CMK (cell line): Measurements from ENCODE around the gene CD96.

Experiments used
- DNase-seq: peaks from one replicate; pipeline ENCODE4 v3.0.0-alpha.2; 2010; ENCODE audit warnings: low read depth

The CD96 gene

DNA sequence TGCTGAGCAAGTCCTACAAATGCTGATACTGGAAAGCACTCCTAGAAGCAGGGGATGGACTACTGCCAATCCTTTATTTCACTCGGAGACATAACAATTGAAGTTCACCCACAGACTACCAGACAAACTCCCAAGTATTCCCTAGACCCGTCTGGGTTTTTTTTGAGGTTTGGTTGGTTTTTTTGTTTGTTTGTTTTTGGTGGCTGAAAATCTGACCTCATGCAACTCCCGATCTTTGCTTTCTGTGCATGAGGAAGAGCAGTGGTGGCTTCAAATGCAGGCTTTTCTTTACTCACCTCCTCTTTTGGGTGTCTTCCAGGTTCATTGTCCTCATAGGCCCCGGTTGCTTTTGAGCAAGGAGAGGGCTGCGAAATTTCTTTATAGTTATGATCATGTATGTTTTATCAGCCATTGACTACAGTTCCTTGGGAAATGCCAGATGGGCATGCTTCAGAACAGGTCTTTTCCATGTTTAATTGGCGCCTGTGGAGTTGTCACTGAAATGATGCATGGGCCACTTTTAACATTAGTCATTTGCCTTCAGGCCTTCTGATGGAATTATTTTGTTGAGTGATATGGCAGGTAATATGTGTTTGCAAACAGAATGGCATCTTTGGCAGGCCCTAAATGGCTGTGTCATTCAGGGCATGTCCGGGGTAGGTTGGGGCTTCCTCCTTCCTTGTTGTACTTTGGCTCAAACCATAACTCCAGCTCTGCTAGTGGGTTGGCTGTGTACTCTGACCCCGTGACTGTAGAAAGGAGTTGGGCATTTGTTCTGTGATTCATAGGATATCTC lies 134.4 kb downstream of the CD96 start:
- no peak for DNase-seq

DNA sequence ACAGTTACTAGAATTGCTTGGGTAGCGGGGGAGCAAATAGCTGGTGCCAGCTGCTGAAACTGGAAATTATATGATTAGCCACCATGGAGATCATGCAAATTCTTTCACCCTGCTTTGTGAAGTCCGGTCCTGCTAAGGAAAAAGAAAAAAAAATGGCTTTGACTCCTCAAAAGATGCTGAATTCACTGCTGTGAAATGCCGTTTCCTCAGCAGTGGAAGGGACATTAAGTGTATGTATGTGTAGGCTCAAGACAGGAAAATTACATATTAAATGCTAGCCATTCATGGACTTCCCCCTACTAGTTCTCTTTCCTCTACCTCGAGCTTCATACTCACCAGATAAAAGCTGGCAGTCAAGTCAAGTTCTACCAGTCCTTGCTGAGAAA lies 135.0 kb downstream of the CD96 start:
- DNase-seq: no peak

DNA sequence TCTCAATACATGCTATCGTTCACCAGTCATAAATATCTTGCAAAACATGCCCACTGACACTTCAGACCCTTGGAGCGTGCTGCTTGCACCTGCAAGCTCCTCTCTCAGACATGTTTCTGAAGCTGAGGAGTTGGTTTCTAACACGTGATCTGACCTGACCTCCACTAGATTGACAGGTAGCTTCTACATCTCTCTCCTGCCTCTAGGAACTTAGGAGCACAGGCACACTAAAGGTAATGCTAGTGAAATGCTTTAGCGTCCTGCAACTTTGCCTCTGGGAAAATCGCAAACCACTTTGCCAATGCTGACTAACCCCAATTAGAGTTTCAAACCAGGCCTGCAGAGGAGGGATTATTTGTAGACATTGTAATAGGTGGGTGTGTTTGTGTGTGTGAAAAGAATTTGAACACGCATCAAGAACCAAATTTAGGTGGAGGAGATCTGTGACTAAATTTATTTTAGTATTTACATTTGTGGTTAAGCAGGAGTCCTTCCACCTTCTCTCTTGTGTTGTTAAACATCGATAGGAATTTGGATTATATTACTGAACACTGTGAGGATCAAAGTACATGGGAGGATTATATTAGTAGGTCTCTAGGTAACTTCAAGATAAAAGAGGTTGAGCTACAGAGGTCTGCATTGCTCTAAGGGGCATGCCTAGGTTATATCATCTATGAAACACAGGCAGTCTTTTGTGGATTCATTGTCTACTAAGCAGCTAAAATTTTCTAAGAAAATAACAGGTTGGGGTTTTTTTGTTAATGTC lies 139.8 kb downstream of the CD96 start:
- DNase-seq: no peak

GRCh38 chr3:111684640-111685039 lies 142.6 kb downstream of the CD96 start:
- DNase-seq: no peak

DNA sequence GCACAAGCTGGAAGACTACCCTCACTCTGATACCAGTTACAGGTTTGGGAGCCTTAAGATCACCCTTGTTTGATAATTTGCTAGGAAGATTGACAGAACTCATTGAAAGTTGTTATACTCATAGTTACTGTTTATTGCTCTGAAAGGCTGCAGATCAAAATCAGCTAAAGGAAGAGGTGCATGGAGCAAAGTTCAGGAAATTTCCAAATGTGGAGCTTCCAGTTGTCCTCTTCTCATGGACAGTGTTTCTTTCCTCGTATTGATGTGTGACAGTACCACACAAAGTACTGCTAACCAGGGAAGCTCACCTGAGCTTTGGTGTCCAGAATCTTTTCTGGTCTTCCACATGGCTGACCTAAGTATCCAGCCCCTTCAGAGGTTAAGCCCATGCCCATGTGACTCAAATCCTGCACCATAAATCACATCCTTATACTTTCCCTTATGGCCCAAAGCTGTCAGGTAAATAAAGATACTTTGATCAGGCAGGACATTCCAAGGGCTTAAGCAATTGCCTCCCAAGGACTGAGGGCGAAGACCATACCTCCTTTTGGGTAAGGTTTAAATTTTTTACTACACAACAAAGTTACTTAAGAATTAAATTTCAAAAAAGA lies 146.3 kb downstream of the CD96 start:
- DNase-seq: no peak

DNA sequence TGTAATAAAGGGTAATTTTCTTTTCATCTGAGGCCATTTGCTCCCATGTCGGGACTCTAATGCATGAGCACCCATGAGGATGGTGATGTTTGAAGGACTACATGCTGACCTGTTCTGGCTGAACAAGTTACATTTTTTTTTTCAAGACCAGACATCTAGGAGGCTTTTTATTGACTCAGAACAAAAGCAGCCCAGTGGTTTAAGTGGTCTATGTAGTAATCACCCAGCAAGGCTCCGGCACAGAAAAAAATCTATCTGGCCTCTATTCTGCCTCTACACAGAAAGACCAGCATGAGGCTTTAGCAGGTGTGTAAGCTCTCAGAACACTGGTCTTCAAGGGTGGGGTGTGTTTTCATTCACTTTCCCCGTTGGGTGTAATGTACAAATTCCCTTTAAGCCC lies 148.2 kb downstream of the CD96 start:
- DNase-seq: no peak

DNA sequence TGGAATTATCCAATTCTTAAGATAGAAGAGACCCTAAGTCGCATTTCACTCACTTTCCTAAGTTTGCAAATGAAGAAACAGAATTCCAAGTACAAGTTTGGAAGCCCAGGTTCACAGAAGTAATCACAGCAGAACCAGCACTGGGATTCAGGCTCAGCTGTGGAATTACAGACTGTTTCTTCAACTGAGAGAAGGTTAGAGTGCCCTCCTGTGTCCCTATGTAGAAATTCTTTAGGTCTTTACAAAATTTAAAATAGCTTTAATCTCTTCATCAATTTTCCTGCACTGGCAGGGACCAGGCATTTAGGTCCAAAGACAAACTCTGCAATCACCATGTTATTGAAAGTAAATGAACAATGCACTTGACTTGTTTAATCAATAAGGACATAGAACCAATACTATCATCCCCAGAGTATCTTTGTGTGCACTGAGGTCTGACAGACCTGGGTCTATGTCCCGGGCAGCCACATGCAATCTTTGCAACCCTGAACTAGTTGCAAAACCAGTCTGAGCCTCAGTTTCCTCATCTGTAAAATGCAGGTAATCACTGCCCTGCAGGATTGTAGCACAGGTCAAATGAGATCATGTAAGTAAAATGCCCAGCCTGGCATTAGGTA lies 149.4 kb downstream of the CD96 start:
- no peak for DNase-seq

DNA sequence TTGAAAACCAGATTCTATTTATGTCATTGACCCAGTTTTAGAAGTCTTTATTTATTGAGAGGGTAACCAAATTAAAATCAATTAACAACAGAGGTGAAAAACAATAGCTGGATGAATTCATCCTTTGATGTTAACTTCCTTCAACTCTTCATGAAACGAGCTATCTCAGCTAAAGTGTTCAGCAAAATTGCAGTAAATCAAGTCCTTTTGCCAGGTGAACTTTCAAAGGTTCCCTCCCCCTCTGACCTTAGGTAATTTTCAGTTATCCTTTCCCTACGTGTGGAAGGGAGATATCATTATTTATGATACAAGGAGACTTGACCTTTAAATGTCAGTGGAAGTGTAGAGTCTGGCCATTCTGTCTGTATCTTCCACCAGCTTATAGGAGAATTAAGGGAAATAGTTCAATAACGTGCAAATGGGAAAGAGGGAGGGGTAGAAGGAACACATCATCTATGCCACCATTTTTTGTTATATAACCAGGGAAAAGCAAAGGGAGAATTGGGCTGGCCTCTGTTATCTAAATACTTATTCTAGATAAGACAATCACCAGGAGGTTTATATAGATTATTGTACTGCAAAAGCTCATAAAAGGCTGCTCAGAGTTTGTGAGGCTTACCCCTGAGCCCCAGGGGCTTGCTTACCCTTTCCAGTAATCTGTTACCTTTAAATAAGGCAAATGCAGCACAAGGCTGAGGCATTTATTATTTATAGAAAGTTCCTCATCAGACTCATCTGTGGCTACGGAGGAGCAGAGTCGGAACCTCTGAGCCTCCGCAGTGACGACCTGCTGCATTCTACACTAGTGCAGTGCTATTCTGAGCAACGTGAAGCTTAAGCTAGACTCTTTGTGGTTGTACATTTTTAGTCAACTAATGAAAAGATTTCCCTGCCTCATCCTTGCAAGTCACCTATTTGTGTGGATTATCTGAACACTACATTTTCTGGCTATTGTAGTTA lies 150.9 kb downstream of the CD96 start:
- DNase-seq: no peak

DNA sequence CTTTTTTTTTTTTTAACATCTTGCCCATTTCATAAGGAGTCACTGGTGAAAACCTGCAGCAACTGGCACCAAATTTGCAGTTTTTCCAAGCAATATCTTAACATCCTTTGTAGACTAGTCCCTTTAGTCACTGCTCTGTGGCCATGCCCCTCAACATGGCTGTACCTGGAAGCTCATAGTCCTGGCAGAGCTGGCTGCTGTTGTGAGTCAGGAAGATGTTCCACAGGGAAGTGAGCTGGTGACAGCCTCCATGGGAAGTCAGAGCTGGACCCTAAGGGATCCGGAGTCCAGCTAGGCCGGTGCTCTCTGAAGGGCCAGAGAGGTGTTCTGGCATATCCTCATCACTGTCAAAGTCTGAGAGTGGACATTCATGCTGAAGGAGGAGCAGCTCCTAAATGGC lies 152.5 kb downstream of the CD96 start:
- no peak for DNase-seq

- no peak for DNase-seq
Measured at GRCh38 chr3:111695636-111696117, 153.7 kb downstream of the CD96 start.

- DNase-seq: no peak
Measured at GRCh38 chr3:111700054-111700453, 158.1 kb downstream of the CD96 start.

DNA sequence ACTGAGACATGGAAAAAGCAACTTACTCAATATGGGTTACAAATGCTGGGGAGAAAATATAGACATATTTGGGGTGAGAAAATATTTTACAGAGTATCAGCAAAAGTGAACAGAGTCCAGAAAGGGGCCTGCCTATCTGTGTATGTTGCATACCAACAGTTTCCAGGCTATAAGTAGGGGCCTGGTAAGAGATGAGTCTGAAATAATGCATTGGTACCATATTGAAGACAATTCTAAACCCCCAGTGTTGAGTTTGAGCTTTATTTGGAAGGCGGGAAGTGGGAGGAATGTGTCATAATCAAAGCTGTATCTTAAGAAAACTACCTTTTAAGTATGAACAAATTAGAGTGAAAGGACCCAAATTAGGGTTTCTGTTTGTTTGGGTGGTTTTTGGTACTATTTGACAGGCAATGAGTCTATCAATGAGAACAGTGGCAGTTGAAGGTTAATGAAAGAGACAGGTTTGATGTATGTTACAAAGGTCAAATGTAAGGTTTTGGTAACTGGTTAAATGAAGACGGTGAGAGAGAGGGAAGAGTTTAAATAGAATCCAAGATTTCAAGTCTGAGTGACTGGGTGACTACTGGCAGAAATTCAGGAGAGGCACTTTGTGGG lies 159.4 kb downstream of the CD96 start:
- no peak for DNase-seq
